Measurements from ENCODE around the gene ATG2A.
"Not testable (repeated sequence)": the region's sequence is repeated elsewhere in the genome, so short reads cannot be mapped to it uniquely, and the experiment has no call there.

The ATG2A gene

GRCh38 chr11:64851831-64852351, 65.1 kb downstream of the ATG2A start:
- no peak for DNase-seq

- no peak for DNase-seq
Measured at GRCh38 chr11:64850979-64851567, 65.9 kb downstream of the ATG2A start.

GRCh38 chr11:64849598-64850356, 67.2 kb downstream of the ATG2A start:
- DNase-seq = no peak

GRCh38 chr11:64848826-64849597, 68.0 kb downstream of the ATG2A start:
- no peak for DNase-seq

GRCh38 chr11:64848214-64848825, 68.7 kb downstream of the ATG2A start:
- no peak for DNase-seq

- peak; percentile 38 for DNase-seq
Measured at GRCh38 chr11:64846998-64847666, 69.9 kb downstream of the ATG2A start.

- not testable (repeated sequence) for DNase-seq
Measured at GRCh38 chr11:64845776-64846129, 71.3 kb downstream of the ATG2A start.

- no peak for DNase-seq
Measured at GRCh38 chr11:64845129-64845775, 71.8 kb downstream of the ATG2A start.
